Endothelial cell of umbilical vein (primary cell): ENCODE results near the gene RPL35. TPM values are rescaled to one million over a fixed set of nuclear protein-coding genes. Genes with fewer than 3 reads are reported as not detected.

ENCODE experiments used
- BruUV-seq: library from RNA; stranded (reverse); fragments of 400-500 nt; replicated peaks from 2 replicates; lab custom pipeline; 2021; lab: Mats Ljungman, UMichigan
- CTCF ChIA-PET: fragments of 300-600, 350-600 bp; sonication (Branson Sonifier 250); formaldehyde crosslinking; loops from one replicate; lab custom pipeline; 2021; ENCODE audit warnings: antibody characterized with exemption, inconsistent platforms; lab: Charles Lee
- POLR2A ChIA-PET: fragments of 300-600, 350-600 bp; sonication (Branson Sonifier 250); formaldehyde crosslinking; loops from one replicate; lab custom pipeline; 2021; ENCODE audit warnings: antibody characterized with exemption, inconsistent platforms; lab: Charles Lee
- DNase-seq: peaks from one replicate; pipeline ENCODE4 v3.0.0-alpha.2; 2011; ENCODE audit warnings: low read depth, low spot score
- FAIRE-seq: peaks from 2 replicates; lab custom pipeline; 2011; peaks lifted over from hg19 to GRCh38; lab: Jason Lieb, UNC
- H2AFZ ChIP-seq: 2 replicates; pipeline ENCODE4 v1.6.0; 2012; ENCODE audit warnings: low read depth, low read length, control low read depth, inconsistent platforms
- H3K27ac ChIP-seq: 2 replicates; pipeline ENCODE4 v1.5.1; 2011; ENCODE audit warnings: low read depth, mild to moderate bottlenecking, control low read depth, low read length, moderate library complexity; ENCODE audit not compliant: insufficient read depth
- H3K27me3 ChIP-seq, 2 experiments: 2 replicates each; pipeline versions ENCODE4 v1.6.0 to v1.6.1; 2011; ENCODE audit warnings: low read length in 2 of 2, mixed read lengths in 1 of 2; ENCODE audit not compliant: control insufficient read depth in 2 of 2, insufficient read depth in 2 of 2
- H3K36me3 ChIP-seq, 2 experiments: 2 replicates in 1 of 2; 3 replicates in 1 of 2; pipeline ENCODE4 v1.5.1; 2011; ENCODE audit warnings: low read length in 2 of 2, mild to moderate bottlenecking in 1 of 2, moderate library complexity in 1 of 2; ENCODE audit not compliant: control insufficient read depth in 2 of 2, insufficient read depth in 2 of 2; ENCODE audit errors: extremely low read depth in 1 of 2
- H3K4me1 ChIP-seq: 3 replicates; pipeline ENCODE4 v1.5.1; 2011; ENCODE audit warnings: mild to moderate bottlenecking, low read length; ENCODE audit not compliant: control insufficient read depth, insufficient read depth; ENCODE audit errors: extremely low read depth
- H3K4me2 ChIP-seq: 2 replicates; pipeline ENCODE4 v1.6.1; 2011; ENCODE audit warnings: low read length, control low read depth, mixed read lengths; ENCODE audit not compliant: insufficient read depth
- H3K4me3 ChIP-seq, 3 experiments: fragments of 200-600 bp in 1 of 3; sonication (generic), shearing (Covaris generic) in 1 of 3; replicated peaks in 1 of 3; 2 replicates each; pipeline ENCODE4 v1.5.1; 2011 to 2016; ENCODE audit warnings: control low read depth in 3 of 3, low read length in 3 of 3, mild to moderate bottlenecking in 2 of 3, inconsistent platforms in 1 of 3, low read depth in 1 of 3, moderate library complexity in 1 of 3; ENCODE audit not compliant: insufficient read depth in 1 of 3
- H3K79me2 ChIP-seq: 2 replicates; pipeline ENCODE4 v1.6.0; 2012; ENCODE audit warnings: low read length, inconsistent platforms; ENCODE audit not compliant: control insufficient read depth, insufficient read depth
- H3K9ac ChIP-seq: replicated peaks from 2 replicates; pipeline ENCODE3; 2011; ENCODE audit warnings: low read length, control low read depth; ENCODE audit not compliant: insufficient read depth; ENCODE audit errors: extremely low read depth
- H3K9me1 ChIP-seq: replicated peaks from 3 replicates; pipeline ENCODE4 v1.6.0; 2011; ENCODE audit warnings: mild to moderate bottlenecking, low read length; ENCODE audit not compliant: control insufficient read depth, insufficient read depth; ENCODE audit errors: extremely low read depth
- H3K9me3 ChIP-seq: replicated peaks from 2 replicates; pipeline ENCODE4 v1.5.1; 2012; ENCODE audit warnings: low read length, inconsistent platforms; ENCODE audit not compliant: control insufficient read depth, insufficient read depth
- H4K20me1 ChIP-seq: replicated peaks from 2 replicates; pipeline ENCODE3; 2011; ENCODE audit warnings: mild to moderate bottlenecking, low read length; ENCODE audit not compliant: control insufficient read depth, insufficient read depth; ENCODE audit errors: extremely low read depth
- CTCF ChIP-seq, 2 donors: IDR thresholded peaks; 1 replicate in 1 of 2; 2 replicates in 1 of 2; pipeline ENCODE4 v1.5.1; 2011; ENCODE audit warnings: low read length in 2 of 2, mild to moderate bottlenecking in 2 of 2, moderate library complexity in 2 of 2, control low read depth in 1 of 2, inconsistent platforms in 1 of 2, low read depth in 1 of 2; ENCODE audit not compliant: insufficient read depth in 1 of 2; ENCODE audit errors: extremely low read depth in 1 of 2
- EZH2 ChIP-seq: IDR thresholded peaks from 2 replicates; pipeline ENCODE4 v1.6.1; 2012; ENCODE audit warnings: borderline replicate concordance, low read depth, mild to moderate bottlenecking, moderate library complexity, low read length, inconsistent platforms; ENCODE audit not compliant: severe bottlenecking
- FOS ChIP-seq: IDR thresholded peaks from 2 replicates; pipeline ENCODE4 v1.6.1; 2011; ENCODE audit warnings: mild to moderate bottlenecking, low read length, moderate library complexity, borderline replicate concordance; ENCODE audit not compliant: insufficient read depth
- GATA2 ChIP-seq: IDR thresholded peaks from 2 replicates; pipeline ENCODE4 v1.7.0; 2011; ENCODE audit warnings: low read depth, mild to moderate bottlenecking, moderate library complexity, mixed read lengths, low read length; ENCODE audit not compliant: insufficient read length, insufficient read depth
- JUN ChIP-seq: IDR thresholded peaks from 2 replicates; pipeline ENCODE4 v1.6.1; 2011; ENCODE audit warnings: borderline replicate concordance, low read depth; ENCODE audit not compliant: insufficient read length, insufficient read depth
- MAX ChIP-seq: IDR thresholded peaks from 2 replicates; pipeline ENCODE4 v1.6.1; 2011; ENCODE audit not compliant: insufficient read depth, insufficient read length
- MYC ChIP-seq: IDR thresholded peaks from one replicate; pipeline ENCODE4 v1.6.1; 2011; ENCODE audit warnings: mild to moderate bottlenecking, low read depth, low read length
- POLR2A ChIP-seq: IDR thresholded peaks from 2 replicates; pipeline ENCODE4 v1.6.1; 2012; ENCODE audit warnings: low read depth, mild to moderate bottlenecking, control low read depth, low read length
- POLR2AphosphoS5 ChIP-seq: IDR thresholded peaks from 2 replicates; pipeline ENCODE4 v1.6.1; 2012; ENCODE audit warnings: low read depth, mild to moderate bottlenecking, control low read depth, low read length, moderate library complexity; ENCODE audit not compliant: insufficient read depth
- dilution Hi-C: fragments of 300-500 bp; cut with MboI; formaldehyde crosslinking; loops from one replicate; pipeline ENCODE4 v1.15.0; 2019; ENCODE audit warnings: low sequenced_read_pairs; ENCODE audit not compliant: extremely low pct_ligation_motif_present
- intact Hi-C: fragments of 100-400 bp; cut with micrococcal nuclease; formaldehyde crosslinking; loops from one replicate; pipeline ENCODE4 v1.10.0; 2022
- polyA plus RNA-seq, 4 experiments: library from polyadenylated mRNA; depleted of rRNA in 3 of 4; stranded (reverse) in 3 of 4; unstranded in 1 of 4; fragments of >200 nt; gene quantifications; 2 replicates each; pipeline versions ENCODE4 v1.2.1 to v1.2.3, GENCODE V29; 2011 to 2012; ENCODE audit warnings: missing spikeins in 1 of 4
- total RNA-seq: library from RNA; stranded (reverse); gene quantifications from 2 replicates; pipeline ENCODE4 v1.2.3, GENCODE V29; 2021

The RPL35 gene
- total and polyA plus RNA-seq, 2 donors (not counting 3 experiments of a cell fraction or from before 2014, with no cell fraction given): 1,230 to 2,206 TPM

GRCh38 chr9:124834591-124834990, 27.2 kb downstream of the RPL35 start:
- ChIA-PET CTCF (interaction anchor here (1.5 to 11.5 kb wide), 2 partner anchors 19 to 59 kb away, joined by 8 to 173 read pairs; partner anchors contain the start of genes NR6A1, OLFML2A and WDR38), POLR2A (no interaction called here)
- Histone ChIP-seq H2AFZ (no peak overlapping the region), H3K27me3 (peaks cover 0 to 3% of the 10 kb centered on the region in 2 experiments), H3K4me1 (peaks cover 10% of the 10 kb centered on the region), H3K9me1 (no peaks in the 10 kb centered on the region), H3K9me3 (no peaks in the 10 kb centered on the region), H3K36me3 (no peaks in the 10 kb centered on the region), H3K27ac (no peak overlapping the region), H3K79me2 (no peaks in the 10 kb centered on the region), H3K4me3 (no peak overlapping the region), H4K20me1 (no peaks in the 10 kb centered on the region), H3K9ac (no peak overlapping the region), H3K4me2 (no peak overlapping the region)
- no peak for FAIRE-seq
- DNase-seq: no peak
- dilution Hi-C loops (no loop called here), intact Hi-C loops (loop anchor here (2.0 kb wide), 1 partner anchor 38 kb away; no protein-coding TSS in a partner anchor)
- no TSS peak for BruUV-seq
- TF ChIP-seq EZH2: no peak
- no peak for TF ChIP-seq FOS
- no peak for TF ChIP-seq GATA2
- TF ChIP-seq MYC: no peak
- TF ChIP-seq MAX: no peak
- TF ChIP-seq POLR2AphosphoS5: no peak
- no peak for TF ChIP-seq CTCF (IDR thresholded peaks at IDR 0.05; ENCODE audit: extremely low read depth in 1 of 2, insufficient read depth in 1 of 2, low read depth in 1 of 2, low read length in 2 of 2)
- TF ChIP-seq JUN: no peak
- TF ChIP-seq POLR2A: no peak
